BLaER1 treated with 17β-estradiol and CSF1 and Interleukin-3, amounts not matched to agents 10 nM and 100 nM (cell line): Measurements from ENCODE around the gene ZYX.

Experiments
- H3K27ac ChIP-seq, 11 experiments: shearing (Covaris generic); formaldehyde crosslinking; 2 replicates each; pipeline ENCODE4 v1.8.1; 2022
- H3K27me3 ChIP-seq, 11 experiments: shearing (Covaris generic); formaldehyde crosslinking; 2 replicates each; pipeline ENCODE4 v1.8.1; 2022
- H3K36me3 ChIP-seq, 11 experiments: shearing (Covaris generic); formaldehyde crosslinking; 2 replicates each; pipeline ENCODE4 v1.8.1; 2022
- H3K4me1 ChIP-seq, 10 experiments: shearing (Covaris generic); formaldehyde crosslinking; 2 replicates each; pipeline ENCODE4 v1.8.1; 2022
- H3K4me2 ChIP-seq, 11 experiments: shearing (Covaris generic); formaldehyde crosslinking; 2 replicates each; pipeline ENCODE4 v1.8.1; 2022
- H3K4me3 ChIP-seq, 10 experiments: shearing (Covaris generic); formaldehyde crosslinking; 2 replicates each; pipeline ENCODE4 v1.8.1; 2022
- H3K9ac ChIP-seq, 11 experiments: shearing (Covaris generic); formaldehyde crosslinking; 2 replicates each; pipeline ENCODE4 v1.8.1; 2022
- H3K9me3 ChIP-seq, 11 experiments: shearing (Covaris generic); formaldehyde crosslinking; replicated peaks in 1 of 11; 2 replicates each; pipeline ENCODE4 v1.8.1; 2022
- H4K20me1 ChIP-seq, 11 experiments: shearing (Covaris generic); formaldehyde crosslinking; 2 replicates each; pipeline ENCODE4 v1.8.1; 2022
- Cebpa-rat ChIP-seq, 11 experiments: shearing (Covaris generic); IDR thresholded peaks; 2 replicates each; pipeline ENCODE4 v1.8.1; 2022

The ZYX gene

GRCh38 chr7:143359771-143360353 lies 21.3 kb upstream of the ZYX start:
- H3K9me3 ChIP-seq: peaks cover 0 to 4% (median 0%) of the 10 kb centered on the region in 11 experiments; a peak in 1 of 22 replicates
- no peak overlapping the region for H3K4me3 ChIP-seq
- H3K4me1 ChIP-seq: peaks cover 0 to 19% (median 12%) of the 10 kb centered on the region in 10 experiments; a peak in 16 of 20 replicates
- peaks cover 0 to 10% (median 0%) of the 10 kb centered on the region in 11 experiments; a peak in 3 of 22 replicates for H3K36me3 ChIP-seq
- H3K27ac ChIP-seq: no peak overlapping the region
- peaks cover 57 to 74% (median 72%) of the 10 kb centered on the region in 11 experiments for H3K27me3 ChIP-seq
- 0 out of 22 replicates have a peak overlapping the region, but pooled peaks of 2 of the 11 experiments have one; percentile 37 to 38 for H3K4me2 ChIP-seq
- no peak for TF ChIP-seq Cebpa-rat (IDR thresholded peaks at IDR 0.05)
- H4K20me1 ChIP-seq: peaks cover 0 to 14% (median 0%) of the 10 kb centered on the region in 11 experiments; a peak in 5 of 22 replicates
- no peak overlapping the region for H3K9ac ChIP-seq

GRCh38 chr7:143360788-143361551 lies 20.2 kb upstream of the ZYX start:
- Histone ChIP-seq H3K27ac (no peak overlapping the region), H3K9me3 (no peaks in the 10 kb centered on the region), H4K20me1 (peaks cover 0 to 14% (median 0%) of the 10 kb centered on the region in 11 experiments; a peak in 5 of 22 replicates), H3K36me3 (peaks cover 0 to 10% (median 0%) of the 10 kb centered on the region in 11 experiments; a peak in 3 of 22 replicates), H3K9ac (no peak overlapping the region), H3K4me2 (0 out of 22 replicates have a peak overlapping the region, but pooled peaks of 2 of the 11 experiments have one; percentile 92 to 94), H3K4me1 (peaks cover 0 to 19% (median 12%) of the 10 kb centered on the region in 10 experiments; a peak in 16 of 20 replicates), H3K4me3 (no peak overlapping the region; a peak in 1 of 20 replicates), H3K27me3 (peaks cover 61 to 84% (median 82%) of the 10 kb centered on the region in 11 experiments)
- TF ChIP-seq Cebpa-rat (IDR thresholded peaks at IDR 0.05): no peak

- no peaks in the 10 kb centered on the region for H3K9me3 ChIP-seq
- no peak overlapping the region for H3K27ac ChIP-seq
- peaks cover 0 to 14% (median 0%) of the 10 kb centered on the region in 11 experiments; a peak in 5 of 22 replicates for H4K20me1 ChIP-seq
- peaks cover 0 to 19% (median 12%) of the 10 kb centered on the region in 10 experiments; a peak in 16 of 20 replicates for H3K4me1 ChIP-seq
- peaks cover 61 to 84% (median 82%) of the 10 kb centered on the region in 11 experiments for H3K27me3 ChIP-seq
- H3K4me2 ChIP-seq: peak overlapping the region; percentile 91 to 98 (median 95)
- peak overlapping the region; percentile 59 to 78 (median 68) for H3K4me3 ChIP-seq
- peak overlapping the region in 5 of 11 experiments; percentile 63 to 77 (median 69); a peak in 5 of 22 replicates for H3K9ac ChIP-seq
- peaks cover 0 to 6% (median 0%) of the 10 kb centered on the region in 11 experiments; a peak in 2 of 22 replicates for H3K36me3 ChIP-seq
- no peak for TF ChIP-seq Cebpa-rat (IDR thresholded peaks at IDR 0.05)
These were observed 19.5 kb upstream of the ZYX start for GRCh38 chr7:143361552-143362130.

- Histone ChIP-seq H3K4me3 (peak within 1 kb of the TSS; percentile 59 to 78 (median 68)), H3K9me3 (no peaks in the 10 kb centered on the region), H3K27ac (peak within 1 kb of the TSS in 4 of 11 experiments; percentile 4 to 57 (median 32); a peak in 6 of 22 replicates), H3K27me3 (peaks cover 61 to 84% (median 82%) of the 10 kb centered on the region in 11 experiments), H3K4me2 (peak within 1 kb of the TSS; percentile 91 to 98 (median 95)), H4K20me1 (peaks cover 0 to 14% (median 0%) of the 10 kb centered on the region in 11 experiments; a peak in 5 of 22 replicates), H3K4me1 (peaks cover 0 to 19% (median 12%) of the 10 kb centered on the region in 10 experiments; a peak in 16 of 20 replicates), H3K36me3 (0 out of 22 replicates have a peak, but pooled peaks cover 0 to 3% (median 0%) of the 10 kb centered on the region in 11 experiments), H3K9ac (peak within 1 kb of the TSS; percentile 38 to 77 (median 64); a peak in 21 of 22 replicates)
- no peak for TF ChIP-seq Cebpa-rat (IDR thresholded peaks at IDR 0.05)
These were observed 18.8 kb upstream of the ZYX start, which contains the start of gene FAM131B for GRCh38 chr7:143362131-143363015. Gene FAM131B (minus strand): TSS chr7:143362713. CDS start chr7:143362603, 110 bp downstream.

- peak overlapping the region; percentile 59 to 78 (median 68) for H3K4me3 ChIP-seq
- H3K9me3 ChIP-seq: no peaks in the 10 kb centered on the region
- H3K4me2 ChIP-seq: peak overlapping the region; percentile 91 to 98 (median 95)
- H3K9ac ChIP-seq: peak overlapping the region; percentile 38 to 77 (median 64); a peak in 21 of 22 replicates
- H3K36me3 ChIP-seq: 0 out of 22 replicates have a peak, but pooled peaks cover 0 to 3% (median 0%) of the 10 kb centered on the region in 11 experiments
- peaks cover 61 to 77% (median 75%) of the 10 kb centered on the region in 11 experiments for H3K27me3 ChIP-seq
- TF ChIP-seq Cebpa-rat (IDR thresholded peaks at IDR 0.05): no peak
- H4K20me1 ChIP-seq: peaks cover 0 to 14% (median 0%) of the 10 kb centered on the region in 11 experiments; a peak in 5 of 22 replicates
- H3K4me1 ChIP-seq: peaks cover 0 to 22% (median 11%) of the 10 kb centered on the region in 10 experiments; a peak in 17 of 20 replicates
- H3K27ac ChIP-seq: peak overlapping the region in 2 of 11 experiments; percentile 27 to 57; a peak in 1 of 22 replicates
These were observed 17.9 kb upstream of the ZYX start for GRCh38 chr7:143363016-143363937.

- no peaks in the 10 kb centered on the region for H3K9me3 ChIP-seq
- H4K20me1 ChIP-seq: peaks cover 0 to 10% (median 0%) of the 10 kb centered on the region in 11 experiments; a peak in 4 of 22 replicates
- peaks cover 8 to 32% (median 19%) of the 10 kb centered on the region in 10 experiments for H3K4me1 ChIP-seq
- H3K27ac ChIP-seq: no peak overlapping the region
- no peaks in the 10 kb centered on the region for H3K36me3 ChIP-seq
- no peak overlapping the region for H3K9ac ChIP-seq
- no peak overlapping the region for H3K4me2 ChIP-seq
- H3K27me3 ChIP-seq: peaks cover 23 to 30% (median 28%) of the 10 kb centered on the region in 11 experiments
- TF ChIP-seq Cebpa-rat (IDR thresholded peaks at IDR 0.05): no peak
- no peak overlapping the region for H3K4me3 ChIP-seq
These were observed 13.2 kb upstream of the ZYX start for GRCh38 chr7:143367972-143368371.

GRCh38 chr7:143368387-143368786 lies 12.8 kb upstream of the ZYX start:
- no peak for TF ChIP-seq Cebpa-rat (IDR thresholded peaks at IDR 0.05)

More at GRCh38 chr7:143368387-143368786, 12.8 kb upstream of the ZYX start:
- peaks cover 8 to 33% (median 22%) of the 10 kb centered on the region in 10 experiments for H3K4me1 ChIP-seq
- no peak overlapping the region for H3K9ac ChIP-seq
- H3K4me2 ChIP-seq: no peak overlapping the region
- no peak overlapping the region for H3K27ac ChIP-seq
- H4K20me1 ChIP-seq: peaks cover 0 to 6% (median 0%) of the 10 kb centered on the region in 11 experiments; a peak in 3 of 22 replicates
- no peak overlapping the region for H3K4me3 ChIP-seq
- no peaks in the 10 kb centered on the region for H3K36me3 ChIP-seq
- H3K9me3 ChIP-seq: no peaks in the 10 kb centered on the region
- peaks cover 19 to 26% (median 24%) of the 10 kb centered on the region in 11 experiments for H3K27me3 ChIP-seq
